Tibial nerve (tissue), 3 donors: ENCODE measurements around the gene PLCB3.

Source experiments
- POLR2A ChIP-seq, 2 donors: fragments of 450-650 bp; IDR thresholded peaks; one replicate each; pipeline ENCODE4 v1.6.1; 2017; ENCODE audit warnings: antibody characterized with exemption in 2 of 2, mild to moderate bottlenecking in 2 of 2, moderate library complexity in 2 of 2
- TF ChIP-seq, protein P1 (sequence below), 5 experiments: fragments of 200-600 bp in 3 of 5; fragments of 450-650 bp in 2 of 5; sonication (generic) in 3 of 5; IDR thresholded peaks; one replicate each; pipeline ENCODE4 v1.5.1; 2016 to 2019; ENCODE audit warnings: antibody characterized with exemption in 5 of 5, mild to moderate bottlenecking in 3 of 5, moderate library complexity in 2 of 5

DNA sequence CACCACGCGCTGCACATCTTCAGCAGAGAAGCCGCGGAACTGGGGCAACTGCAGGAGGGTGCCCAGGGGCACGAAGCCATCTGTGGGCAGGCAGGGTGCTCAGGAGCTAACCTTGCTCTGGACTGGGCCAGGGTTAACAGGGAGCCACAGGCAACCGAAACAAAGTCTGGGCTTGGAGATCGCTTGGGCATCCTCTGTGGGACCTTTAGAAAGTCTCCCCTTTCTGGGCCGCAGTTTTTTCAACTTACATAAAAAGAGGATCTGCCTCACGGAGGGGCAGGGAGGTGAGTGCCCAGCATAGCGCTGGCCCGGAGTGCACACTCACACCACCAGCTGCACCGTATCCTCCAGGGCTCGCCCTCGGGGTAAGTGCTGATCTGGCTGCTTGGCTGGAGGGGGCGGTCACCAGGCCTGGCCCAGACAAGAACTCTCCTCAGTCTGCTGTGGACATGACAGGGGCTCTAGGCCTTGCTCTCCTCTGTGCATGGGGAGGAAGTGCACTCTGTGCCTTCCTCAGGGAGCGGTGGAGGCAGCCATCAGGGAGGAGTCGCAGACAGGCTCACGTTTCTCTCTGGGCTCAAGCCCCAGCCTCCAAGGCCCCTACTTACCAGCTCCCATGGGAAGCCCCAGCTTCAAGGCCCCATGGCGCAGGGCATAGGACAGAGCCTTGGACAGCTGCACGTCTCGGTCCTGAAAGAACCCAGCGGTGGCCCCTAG lies 26.3 kb upstream of the PLCB3 start:
- TF ChIP-seq, protein P1, sequence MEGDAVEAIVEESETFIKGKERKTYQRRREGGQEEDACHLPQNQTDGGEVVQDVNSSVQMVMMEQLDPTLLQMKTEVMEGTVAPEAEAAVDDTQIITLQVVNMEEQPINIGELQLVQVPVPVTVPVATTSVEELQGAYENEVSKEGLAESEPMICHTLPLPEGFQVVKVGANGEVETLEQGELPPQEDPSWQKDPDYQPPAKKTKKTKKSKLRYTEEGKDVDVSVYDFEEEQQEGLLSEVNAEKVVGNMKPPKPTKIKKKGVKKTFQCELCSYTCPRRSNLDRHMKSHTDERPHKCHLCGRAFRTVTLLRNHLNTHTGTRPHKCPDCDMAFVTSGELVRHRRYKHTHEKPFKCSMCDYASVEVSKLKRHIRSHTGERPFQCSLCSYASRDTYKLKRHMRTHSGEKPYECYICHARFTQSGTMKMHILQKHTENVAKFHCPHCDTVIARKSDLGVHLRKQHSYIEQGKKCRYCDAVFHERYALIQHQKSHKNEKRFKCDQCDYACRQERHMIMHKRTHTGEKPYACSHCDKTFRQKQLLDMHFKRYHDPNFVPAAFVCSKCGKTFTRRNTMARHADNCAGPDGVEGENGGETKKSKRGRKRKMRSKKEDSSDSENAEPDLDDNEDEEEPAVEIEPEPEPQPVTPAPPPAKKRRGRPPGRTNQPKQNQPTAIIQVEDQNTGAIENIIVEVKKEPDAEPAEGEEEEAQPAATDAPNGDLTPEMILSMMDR (IDR thresholded peaks at IDR 0.05) = no peak
- TF ChIP-seq POLR2A (IDR thresholded peaks at IDR 0.05) = no peak
